ENCODE measurements around the gene P3H1. TPM values are rescaled to one million over a fixed set of nuclear protein-coding genes. Genes with fewer than 3 reads are reported as not detected.
"Not testable (repeated sequence)": the region's sequence is repeated elsewhere in the genome, so short reads cannot be mapped to it uniquely, and the experiment has no call there.

P3H1 gene
- total RNA-seq, 1 experiment from 2014 or later: 184 TPM

DNA sequence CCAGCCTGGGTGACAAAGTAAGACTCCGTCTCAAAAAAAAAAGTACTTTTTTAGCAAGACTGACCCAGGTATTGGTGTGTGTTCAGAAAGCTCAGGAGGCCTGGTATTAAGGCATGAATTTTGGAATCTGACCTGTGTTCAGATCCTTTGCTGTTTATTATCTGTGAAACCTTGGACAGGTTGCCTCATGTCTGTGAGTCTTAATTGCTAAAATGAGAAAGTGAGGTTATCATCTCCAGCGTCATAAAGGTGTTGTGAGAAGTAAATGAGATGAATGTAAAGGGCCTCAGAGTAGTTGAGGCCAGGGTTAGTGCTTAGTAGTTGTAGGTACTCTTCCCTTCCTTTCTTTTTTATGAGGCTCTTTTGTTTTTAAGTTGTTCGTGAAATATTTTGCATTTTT is 3.0 kb upstream of the P3H1 start:
- DNase-seq (ENCODE audit: low spot score): no peak

DNA sequence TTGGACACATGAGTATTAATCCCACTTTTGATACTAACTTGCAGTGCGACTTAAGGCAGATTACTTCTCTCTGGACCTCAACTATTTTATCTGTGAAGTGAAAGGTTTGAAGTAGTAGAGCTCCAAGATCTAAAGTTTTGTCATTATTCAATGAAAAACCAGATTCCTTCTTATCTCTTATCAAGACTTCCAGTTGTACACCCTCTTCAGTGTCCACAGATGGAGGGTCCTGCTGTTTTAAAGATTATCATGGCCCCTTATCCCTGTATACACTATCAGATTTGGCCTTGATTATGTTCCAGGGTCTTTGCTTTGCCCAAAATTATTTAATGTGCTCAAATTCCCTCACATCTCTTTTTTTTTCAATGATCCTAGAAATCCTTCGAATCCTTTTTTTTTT is 1.3 kb upstream of the P3H1 start:
- DNase-seq (ENCODE audit: low spot score): no peak

DNA sequence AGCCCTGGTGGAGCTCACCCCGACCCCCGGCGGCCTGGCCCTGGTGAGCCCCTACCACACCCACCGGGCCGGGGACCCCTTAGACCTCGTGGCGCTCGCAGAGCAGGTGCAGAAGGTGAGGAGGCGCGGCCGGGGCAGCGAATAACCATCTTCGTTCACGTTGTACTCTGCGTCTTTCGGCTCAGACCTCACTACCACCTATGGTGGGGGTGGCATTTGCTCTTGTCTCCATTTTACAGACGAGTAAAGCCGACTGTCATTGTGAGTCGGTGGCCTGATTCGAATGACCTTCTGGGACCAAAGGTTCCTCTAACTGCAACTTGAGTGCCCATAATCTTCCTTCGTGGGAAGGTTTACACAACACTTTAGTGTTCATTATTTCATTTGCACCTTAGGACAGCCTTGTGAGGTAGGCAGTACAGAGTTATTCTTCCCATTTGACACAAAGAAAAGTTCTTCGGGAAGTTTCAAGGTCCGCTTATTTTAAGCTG is 727 bp upstream of the P3H1 start:
- DNase-seq (ENCODE audit: low spot score): peak; percentile 21

DNA sequence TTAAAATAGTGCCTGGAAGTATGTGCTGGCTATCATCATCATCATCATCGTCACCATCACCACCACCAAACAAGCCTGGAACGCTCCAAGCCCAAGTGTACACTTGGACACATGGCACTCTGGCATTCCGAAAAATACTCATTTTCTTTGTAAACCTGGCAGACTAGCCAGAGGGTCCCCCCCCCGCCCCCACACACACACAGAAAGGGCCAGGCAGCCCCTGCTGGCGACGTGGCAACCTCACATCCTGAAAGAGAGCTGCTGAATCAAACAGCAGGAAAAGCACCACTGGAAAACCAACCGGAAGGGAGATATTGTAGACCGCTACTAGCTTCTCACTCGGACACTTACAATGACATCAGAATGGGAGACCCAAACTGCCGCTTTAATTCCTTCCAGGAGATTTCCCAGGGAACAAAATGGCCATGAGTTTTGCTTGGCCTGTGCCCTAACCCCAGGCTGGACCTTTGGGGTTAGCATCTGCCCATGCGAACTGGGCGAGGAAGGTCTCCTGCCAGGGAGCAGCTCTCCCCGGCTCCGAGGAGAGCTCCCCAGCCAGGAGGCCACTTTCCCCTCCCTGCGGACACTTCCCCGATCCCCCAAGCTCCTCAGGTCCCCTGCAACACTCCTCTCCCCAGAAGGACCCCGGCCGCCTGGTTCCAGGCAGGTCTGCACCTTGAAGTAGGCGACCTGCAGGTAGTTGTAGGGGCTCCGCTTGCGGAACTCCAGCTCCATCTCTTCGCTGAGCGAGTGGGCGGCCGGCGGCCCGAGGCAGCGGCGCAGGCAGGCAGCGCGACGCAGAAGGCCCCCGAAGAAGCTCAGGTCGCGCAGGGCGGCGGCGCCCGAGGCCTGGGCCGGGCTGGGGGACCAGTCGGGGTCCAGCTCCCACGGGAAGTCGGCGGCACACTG is 742 bp downstream of the P3H1 start:
- peak; percentile 89 for DNase-seq (ENCODE audit: low spot score)

DNA sequence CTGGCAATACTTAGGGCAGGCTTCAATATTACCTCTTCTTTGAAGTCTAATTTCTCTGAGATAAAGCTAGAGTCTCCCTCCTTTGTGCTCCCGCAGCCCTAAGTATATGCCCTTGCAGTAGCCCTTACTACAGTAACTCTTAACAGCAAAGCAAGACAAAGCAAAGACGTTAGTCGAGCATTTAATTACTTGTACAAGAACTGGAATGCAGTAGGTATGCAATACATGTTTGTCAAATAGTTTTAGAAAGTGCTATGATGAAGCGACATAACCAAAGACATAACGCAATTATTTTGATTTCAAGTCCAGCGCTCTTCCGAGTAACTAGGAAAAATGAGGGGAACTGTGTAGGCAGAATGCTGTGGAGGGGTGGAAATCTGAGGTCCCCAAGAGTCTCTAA is 1.6 kb downstream of the P3H1 start:
- no peak for DNase-seq (ENCODE audit: low spot score)

DNA sequence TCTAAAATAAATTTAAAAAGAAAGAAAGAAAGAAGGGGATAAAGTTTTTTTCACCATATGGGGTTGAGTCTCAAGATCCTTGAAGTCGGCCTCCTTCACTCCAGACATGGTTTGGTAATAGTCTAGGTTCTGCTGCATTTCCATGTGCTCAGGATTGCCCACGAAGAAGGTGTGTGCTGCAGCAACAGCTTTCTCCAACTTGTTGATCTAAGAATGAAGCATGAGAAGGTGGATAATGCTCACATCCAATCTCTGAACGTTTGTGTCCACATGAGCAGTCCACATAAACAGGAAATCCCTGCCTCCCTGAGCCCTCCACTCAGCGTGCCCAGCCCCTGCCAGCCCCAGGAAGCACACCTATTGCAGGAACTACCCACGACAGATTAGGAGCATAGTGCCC is 4.6 kb downstream of the P3H1 start:
- no peak for DNase-seq (ENCODE audit: low spot score)

DNA sequence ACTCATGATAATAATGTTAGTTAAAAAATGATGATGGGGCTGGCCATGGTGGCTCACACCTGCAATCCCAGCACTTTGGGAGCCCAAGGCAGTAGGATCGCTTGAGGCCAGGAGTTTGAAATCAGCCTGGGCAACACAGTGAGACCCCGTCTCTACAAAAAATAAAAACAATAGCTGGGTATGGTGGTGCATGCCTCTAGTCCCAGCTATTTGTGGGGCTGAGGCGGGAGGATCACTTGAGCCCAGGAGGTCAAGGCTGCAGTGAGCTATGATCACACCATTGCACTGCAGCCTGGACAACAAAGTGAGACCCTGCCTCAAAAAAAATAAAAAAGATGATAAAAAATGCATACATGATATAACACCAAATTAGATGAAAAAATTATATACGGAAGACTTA is 5.3 kb downstream of the P3H1 start:
- DNase-seq (ENCODE audit: low spot score): no peak

DNA sequence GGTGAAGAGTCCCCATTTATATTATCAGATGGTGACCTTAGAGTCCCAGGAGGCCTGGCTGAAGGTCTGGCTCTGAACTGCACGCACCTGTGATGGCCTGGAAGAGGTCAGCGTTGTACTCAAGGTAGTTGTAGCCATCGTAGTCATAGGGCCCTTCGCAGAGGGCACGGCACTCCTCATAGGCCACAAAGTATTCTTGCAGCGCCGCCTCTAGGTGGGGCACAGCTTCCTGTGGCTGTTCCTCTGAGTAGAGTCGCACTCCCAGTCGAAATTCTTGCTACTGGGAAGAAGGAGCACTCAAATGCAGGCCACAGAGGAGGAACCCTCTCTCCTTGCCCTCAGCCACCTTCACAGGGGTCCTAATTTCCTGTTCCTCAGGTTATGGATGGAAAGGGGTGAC is 7.7 kb downstream of the P3H1 start:
- DNase-seq (ENCODE audit: low spot score): no peak

DNA sequence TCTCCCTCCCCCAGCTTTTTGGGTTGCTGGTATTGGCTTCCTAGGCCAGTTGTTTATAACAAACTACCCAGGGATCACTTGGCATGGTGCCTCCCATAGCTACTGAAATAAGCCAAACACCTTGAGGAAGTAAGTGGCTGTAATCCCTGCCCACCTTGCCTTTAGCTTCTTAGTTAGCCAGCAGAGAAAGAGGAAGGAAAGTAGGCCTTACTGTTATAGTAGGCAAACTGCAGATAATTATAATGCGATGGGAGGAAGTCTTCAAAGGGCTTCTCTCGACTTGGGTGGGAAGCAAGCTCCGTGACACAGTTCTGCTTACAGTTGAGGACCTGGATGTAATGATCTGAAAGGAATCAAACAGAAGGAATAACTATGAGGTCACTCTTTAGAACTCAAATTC is 8.2 kb downstream of the P3H1 start:
- DNase-seq (ENCODE audit: low spot score): no peak

DNA sequence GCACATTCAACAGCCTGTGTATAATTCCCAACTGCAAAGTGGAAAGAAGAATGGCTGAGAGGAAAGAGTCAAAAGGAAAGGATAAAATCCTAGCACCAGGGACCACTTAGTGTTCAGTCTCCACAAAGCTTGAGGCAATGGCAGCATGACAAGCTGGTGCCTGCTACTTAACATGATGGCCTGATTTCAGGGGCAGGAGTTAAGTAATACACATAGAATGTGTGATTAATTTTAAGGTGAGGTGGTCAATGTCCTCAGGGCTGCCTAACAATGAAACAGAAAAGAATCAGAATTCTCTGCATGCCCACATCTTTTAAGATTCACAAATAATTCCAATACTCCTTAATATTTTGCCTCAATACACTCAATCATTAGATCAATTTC is 8.9 kb downstream of the P3H1 start:
- DNase-seq (ENCODE audit: low spot score): no peak

DNA sequence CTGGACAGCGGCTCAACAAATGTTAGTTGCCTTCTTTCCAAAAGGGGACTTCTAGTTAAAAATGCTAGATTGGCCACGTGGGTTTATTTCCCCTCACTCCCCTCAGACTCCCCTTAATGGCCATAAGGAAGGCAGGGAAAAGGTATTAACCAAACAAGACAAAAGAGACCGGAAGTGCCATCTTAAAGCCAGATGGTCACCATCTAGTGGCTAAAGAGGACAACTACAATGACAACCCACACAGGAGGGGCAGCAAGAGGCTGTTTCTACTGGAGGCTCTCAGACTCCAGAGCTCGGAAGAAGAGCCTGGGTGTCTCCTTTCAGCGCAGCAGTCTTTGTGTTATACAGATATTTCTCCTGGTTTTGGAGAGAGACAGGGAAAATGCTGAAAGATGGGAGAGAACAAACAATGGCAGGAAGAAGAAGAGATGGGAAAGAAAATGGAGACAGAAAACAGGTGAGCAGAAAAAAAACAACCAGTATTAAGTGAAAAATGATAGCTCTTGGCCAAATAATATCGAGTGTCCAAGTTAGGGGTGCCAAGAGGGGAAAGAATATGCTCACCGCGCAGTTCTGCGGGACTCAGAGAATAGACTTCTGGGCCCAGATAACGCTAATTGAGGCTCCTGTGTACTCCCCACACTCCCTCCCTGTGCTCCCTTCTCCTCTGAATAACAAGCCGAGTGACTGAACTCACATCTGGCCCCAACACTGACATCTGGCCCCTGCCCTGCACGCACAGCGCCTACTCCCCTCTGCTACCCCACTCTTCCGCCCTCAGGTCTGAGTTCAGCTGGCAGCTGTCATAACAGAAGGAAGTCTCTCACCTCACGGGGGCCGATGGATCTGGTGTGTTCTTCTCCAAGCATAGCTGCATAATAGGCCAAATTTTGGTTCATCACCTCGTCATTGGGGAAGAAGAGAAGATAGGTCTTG is 9.6 kb downstream of the P3H1 start:
- peak; percentile 76 for DNase-seq (ENCODE audit: low spot score)

DNA sequence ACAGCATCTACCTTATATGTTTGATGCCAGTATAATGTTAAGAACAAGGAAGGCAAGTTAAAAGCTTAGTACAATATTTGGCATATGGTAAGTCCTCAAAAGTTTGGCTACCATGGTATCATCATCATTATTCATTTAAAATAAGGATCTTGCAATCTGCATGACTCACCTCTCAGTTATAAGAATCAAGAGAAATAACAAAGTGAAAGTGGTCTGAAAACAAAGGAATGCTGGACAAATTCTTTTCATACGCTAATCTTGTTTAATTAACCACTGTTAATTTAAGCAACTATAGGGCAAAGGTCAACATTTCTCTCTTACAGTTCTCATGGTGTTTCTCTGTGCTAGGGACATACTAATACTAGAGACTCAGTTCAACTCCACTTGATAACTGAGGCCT is 13.8 kb downstream of the P3H1 start:
- no peak for DNase-seq (ENCODE audit: low spot score)

DNA sequence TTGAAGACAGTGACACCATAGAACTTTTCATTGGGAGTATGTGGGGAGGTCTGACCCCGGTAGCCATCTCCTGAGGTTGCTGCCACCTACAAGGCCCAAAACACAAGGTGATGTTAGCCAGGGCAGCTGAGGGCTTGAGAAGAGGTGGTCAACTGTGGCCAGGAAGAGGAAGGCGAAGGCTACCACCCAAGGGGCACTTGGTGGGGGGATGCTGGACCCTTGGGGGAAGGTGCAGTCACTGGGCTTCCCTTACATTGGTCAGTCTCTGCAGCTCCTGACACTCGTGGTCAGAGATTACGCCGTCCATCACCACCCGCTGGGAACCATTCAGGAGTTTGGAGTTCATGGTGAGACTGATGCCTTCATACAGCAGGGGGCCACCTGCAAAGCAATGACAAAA is 14.5 kb downstream of the P3H1 start:
- DNase-seq (ENCODE audit: low spot score): no peak

DNA sequence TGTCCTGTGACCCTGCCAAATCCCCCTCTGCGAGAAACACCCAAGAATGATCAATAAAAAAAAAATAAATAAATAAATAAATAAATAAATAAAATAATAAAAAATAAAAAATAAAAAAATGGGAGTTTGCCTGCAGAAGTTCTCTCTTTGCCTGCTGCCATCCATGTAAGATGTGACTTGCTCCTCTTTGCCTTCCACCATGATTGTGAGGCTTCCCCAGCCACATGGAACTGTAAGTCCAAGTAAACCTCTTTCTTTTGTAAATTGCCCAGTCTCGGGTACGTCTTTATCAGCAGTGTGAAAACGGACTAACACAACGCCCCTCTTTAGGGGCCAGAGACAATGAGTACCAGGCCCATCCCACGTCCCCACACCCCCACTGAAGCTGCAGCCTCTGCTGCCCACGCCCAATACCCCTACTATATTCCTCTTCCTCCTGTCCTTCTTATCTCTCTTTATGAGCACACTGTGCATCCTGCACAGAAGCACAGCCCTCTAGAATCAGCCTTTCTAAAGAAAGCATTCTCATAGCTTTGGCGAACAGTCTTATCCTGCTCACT is 15.2 kb downstream of the P3H1 start:
- DNase-seq (ENCODE audit: low spot score): not testable (repeated sequence)

DNA sequence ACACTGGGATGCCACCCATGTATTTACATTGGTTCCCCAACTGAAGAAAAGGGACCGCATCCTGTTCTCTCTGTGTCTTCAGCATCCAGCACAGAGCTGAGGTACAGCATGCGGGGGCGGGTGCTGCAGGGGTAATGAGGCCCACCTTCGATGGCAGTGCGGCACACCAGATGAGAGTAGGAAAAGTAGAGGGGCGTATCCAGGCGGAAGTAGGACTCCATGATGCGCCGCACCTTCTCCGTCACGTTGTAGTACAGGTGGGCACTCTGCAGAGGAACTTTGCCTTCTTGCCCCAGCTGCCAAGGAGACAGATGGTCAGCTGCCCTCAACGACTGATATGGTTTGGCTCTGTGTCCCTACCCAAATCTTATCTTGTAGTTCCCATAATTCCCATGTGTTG is 16.8 kb downstream of the P3H1 start:
- DNase-seq (ENCODE audit: low spot score): peak; percentile 12

DNA sequence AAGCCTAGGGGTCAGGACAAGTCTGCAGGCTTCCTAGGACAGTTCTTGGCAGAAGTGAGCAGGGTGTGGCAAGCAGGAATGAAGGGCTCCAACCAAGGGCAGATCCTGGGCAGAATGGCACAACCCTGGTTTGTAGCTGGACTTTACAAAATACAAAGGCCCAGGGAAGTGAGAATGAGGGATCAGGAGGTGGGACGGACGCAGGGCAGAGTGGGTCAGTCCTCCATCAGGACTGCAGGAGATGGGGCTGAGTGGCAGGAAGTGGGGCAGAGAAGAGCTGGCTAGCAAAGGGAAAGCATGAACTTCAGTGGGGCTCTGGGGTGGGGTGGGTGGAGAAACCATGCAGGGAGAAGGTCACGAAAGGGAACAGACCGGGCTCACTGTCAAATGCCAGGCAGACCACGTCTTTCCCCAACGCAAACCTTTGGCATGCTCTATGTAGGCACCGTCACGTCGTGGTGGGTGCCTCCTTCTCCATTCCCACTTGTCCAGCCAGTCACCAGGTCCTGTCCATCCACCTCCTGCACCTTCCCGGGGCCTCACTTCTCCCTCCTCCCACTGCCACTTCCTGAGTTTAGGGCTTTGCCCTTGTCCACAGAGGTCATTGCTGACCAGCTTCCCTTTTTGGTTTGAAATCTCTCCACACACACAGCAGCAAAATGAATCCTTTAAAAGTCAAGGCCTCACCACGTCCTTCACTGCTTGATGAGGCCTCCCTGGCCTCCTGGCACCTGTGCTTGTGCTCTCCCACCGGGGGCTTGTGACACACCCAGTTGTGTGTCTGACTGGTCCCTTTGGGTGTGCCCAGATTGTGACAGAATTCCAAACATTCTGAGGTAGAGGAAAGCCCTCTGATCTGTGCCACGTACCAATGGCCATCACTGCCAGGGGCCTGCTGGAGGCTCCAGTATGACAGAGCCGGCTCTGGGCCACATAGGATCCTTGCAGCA is 18.1 kb downstream of the P3H1 start:
- no peak for DNase-seq (ENCODE audit: low spot score)

DNA sequence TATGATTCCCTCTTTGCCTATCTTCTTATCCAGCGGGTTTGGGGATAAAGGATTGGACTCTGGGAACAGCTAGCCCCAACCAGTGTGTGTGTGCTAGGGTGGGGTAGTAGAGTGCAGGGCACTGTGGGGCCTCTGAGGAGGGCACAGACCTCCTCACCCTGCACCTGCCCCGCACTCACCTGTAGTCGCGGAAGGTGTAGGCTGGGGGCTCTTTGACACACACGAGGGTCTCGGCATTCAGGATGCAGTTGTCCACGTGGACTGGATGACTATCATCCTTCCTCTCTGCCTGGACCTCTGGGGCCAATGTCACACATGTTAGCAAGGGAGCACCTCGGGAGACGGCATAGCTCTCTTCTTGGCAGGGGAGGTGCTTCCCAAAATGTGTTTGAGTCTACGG is 18.8 kb downstream of the P3H1 start:
- DNase-seq (ENCODE audit: low spot score): no peak

DNA sequence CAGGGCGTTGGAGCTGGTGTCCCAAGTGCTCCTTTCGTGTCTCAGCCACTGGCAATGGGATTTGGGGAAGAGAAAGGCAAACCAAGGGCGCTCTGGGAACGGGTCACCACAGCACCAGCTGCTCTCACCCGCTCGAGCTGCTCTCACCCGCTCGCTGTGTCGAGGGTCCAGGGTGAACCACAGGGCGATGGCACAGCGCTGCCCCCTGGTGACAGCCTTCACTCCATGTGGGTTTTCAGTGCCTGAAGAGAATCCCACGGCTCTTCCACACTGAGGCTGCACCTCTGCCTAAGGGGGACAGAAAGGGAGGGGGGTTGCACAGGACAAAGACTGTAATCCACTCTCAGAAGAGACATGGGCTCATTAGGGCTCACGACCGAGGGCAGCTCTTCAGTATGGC is 19.7 kb downstream of the P3H1 start:
- no peak for DNase-seq (ENCODE audit: low spot score)

DNA sequence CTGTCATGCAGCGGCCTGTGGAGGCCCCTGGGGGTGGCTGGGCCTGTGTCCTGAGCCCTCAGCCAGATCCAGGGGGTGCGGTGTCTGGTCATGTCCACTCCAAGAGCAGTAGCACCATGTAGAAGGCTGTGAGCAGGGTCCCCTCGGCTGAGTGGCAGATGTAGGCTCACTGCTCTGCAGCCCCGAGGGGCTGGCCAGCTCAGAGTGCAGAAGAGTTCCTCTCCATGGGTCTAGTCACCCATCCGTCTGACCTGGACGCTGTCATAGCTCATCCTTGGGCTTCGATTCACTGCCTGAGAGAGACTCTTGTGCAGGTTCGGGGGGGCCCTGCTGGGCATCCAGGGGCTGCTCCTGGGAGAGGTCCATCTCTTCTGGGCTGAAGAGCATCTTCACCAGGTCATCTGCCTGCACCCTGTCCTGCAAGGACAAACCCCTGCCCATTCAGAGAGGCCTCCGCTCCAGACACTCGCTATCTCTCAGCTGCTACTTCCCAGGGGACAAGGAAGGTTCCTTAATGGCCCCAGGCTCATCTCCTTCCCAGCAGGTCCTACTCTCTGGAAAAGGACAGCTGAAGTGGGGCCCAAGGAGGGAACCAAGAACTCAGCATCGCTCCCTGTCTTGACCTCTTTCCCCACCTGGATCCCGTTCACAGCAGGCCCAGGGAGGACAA is 20.3 kb downstream of the P3H1 start:
- no peak for DNase-seq (ENCODE audit: low spot score)

DNA sequence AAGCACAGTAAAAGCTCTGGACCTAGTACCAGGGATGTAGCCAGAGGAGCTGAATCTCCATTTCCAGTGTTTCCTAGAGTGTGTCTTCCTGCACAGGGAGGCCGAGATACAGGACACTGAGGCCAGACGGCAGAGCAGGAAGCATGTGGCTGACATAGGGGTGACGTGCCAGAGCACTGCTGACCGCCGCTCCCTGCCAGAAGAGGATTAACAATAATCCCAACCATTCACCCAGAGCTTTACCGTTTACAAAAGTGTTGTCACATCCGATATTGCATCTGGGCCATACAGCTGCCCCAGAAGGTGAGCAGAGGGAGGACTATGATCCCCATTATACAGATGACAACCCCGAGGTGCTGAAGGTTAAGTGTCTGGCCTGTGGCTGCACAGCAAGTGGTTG is 21.0 kb downstream of the P3H1 start:
- DNase-seq (ENCODE audit: low spot score): no peak

DNA sequence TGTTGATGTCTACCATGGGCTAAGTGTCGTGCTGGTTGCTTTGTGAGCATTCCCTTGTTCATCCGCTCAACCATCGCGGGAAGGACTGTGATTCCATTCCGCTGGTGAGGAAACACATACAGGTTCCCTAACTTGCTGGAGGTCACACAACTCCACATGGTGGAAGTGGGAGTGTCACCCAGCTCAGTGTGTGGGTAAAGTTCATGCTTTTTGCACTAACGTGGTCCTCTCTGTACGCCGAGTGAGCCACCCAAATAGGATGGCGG is 22.7 kb downstream of the P3H1 start:
- no peak for DNase-seq (ENCODE audit: low spot score)
